Daoy (cell line): ENCODE measurements around the gene YIPF4. TPM values are rescaled to one million over a fixed set of nuclear protein-coding genes. Genes with fewer than 3 reads are reported as not detected.

Source experiments
- total RNA-seq: library from RNA; depleted of rRNA; stranded (reverse); fragments of >200 nt; shearing (Covaris generic); gene quantifications from 2 replicates; pipeline ENCODE4 v1.2.3, GENCODE V29; 2014; rRNA removed

YIPF4 gene
- total RNA-seq, 1 experiment from 2014 or later, result 59.1 TPM

Other genes starting within 250 kb of the YIPF4 start
- 119 and 141 TPM in 2 replicates for gene DPY30, start 238.1 kb upstream of the YIPF4 start, total RNA-seq
- gene SPAST, start 214.3 kb upstream of the YIPF4 start, total RNA-seq, result 25.2 and 32.5 TPM in 2 replicates
- 29.2 and 32.9 TPM in 2 replicates for gene SLC30A6, start 112.0 kb upstream of the YIPF4 start, total RNA-seq
- not detected in 2 replicates for gene NLRC4, start 13.0 kb upstream of the YIPF4 start, total RNA-seq
- gene BIRC6, start 79.1 kb downstream of the YIPF4 start, total RNA-seq, result 44.8 and 63.6 TPM in 2 replicates